ENCODE results near the gene RASGRP2.

RASGRP2 gene

GRCh38 chr11:64692764-64693331 is 51.1 kb downstream of the RASGRP2 start:
- DNase-seq: no peak

- DNase-seq: no peak
Observed at GRCh38 chr11:64691543-64691942, 52.4 kb downstream of the RASGRP2 start.

- DNase-seq: no peak
Observed at GRCh38 chr11:64690235-64690634, 53.7 kb downstream of the RASGRP2 start.

- peak; percentile 69 for DNase-seq
Observed at GRCh38 chr11:64688534-64688982, 55.4 kb downstream of the RASGRP2 start.

- no peak for DNase-seq
Observed at GRCh38 chr11:64687643-64688533, 56.1 kb downstream of the RASGRP2 start.

- no peak for DNase-seq
Observed at GRCh38 chr11:64687204-64687603, 56.7 kb downstream of the RASGRP2 start.

GRCh38 chr11:64686466-64687170 is 57.3 kb downstream of the RASGRP2 start:
- no peak for DNase-seq

- no peak for DNase-seq
Observed at GRCh38 chr11:64685536-64685935, 58.4 kb downstream of the RASGRP2 start.

GRCh38 chr11:64684357-64684756 is 59.6 kb downstream of the RASGRP2 start:
- no peak for DNase-seq

GRCh38 chr11:64681171-64681570 is 62.8 kb downstream of the RASGRP2 start:
- DNase-seq: no peak

- DNase-seq: no peak
Observed at GRCh38 chr11:64679846-64680245, 64.1 kb downstream of the RASGRP2 start.

- peak; percentile 3 for DNase-seq
Observed at GRCh38 chr11:64677441-64678023, 66.4 kb downstream of the RASGRP2 start.

All from NCI-H524 treated with DMSO at 0.1 percent for 48 hours (cell line).